T-helper 2 cell (primary cell): ENCODE data around the gene OR4K13.

Source experiments
- DNase-seq, 5 experiments: peaks; one replicate each; pipeline versions ENCODE4 v3.0.0 to v3.0.0-alpha.2; 2012 to 2022
- total RNA-seq, 2 donors: gene quantifications; one replicate each; lab custom pipeline; 2026; lab: John Stamatoyannopoulos, UW

OR4K13 gene
- total RNA-seq, result 0 reads per million in 2 donors

DNA sequence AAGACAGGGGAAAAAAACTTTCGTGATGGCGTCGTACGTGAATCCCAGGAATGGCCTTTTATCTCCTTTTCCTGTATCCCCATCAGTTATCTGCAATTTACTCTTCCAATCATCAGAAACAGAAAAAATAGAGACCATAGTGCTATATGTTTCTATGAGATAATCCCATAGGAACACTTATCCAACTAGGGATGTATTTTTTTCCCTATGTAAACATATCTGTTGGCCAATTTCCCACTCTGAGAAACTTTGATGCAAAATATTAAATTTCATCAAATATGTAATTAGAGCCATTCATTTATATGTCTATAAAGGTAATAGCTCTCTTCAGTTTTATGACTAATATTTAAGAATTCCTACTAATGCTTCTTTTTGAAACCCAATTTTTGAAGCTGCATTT lies at the start of gene OR4K13:
Gene OR4K13, minus strand, starts transcription at position 101 of the 400 bp plus-strand sequence. CDS start 1,280 bp downstream, outside the sequence.
- no peak for DNase-seq

DNA sequence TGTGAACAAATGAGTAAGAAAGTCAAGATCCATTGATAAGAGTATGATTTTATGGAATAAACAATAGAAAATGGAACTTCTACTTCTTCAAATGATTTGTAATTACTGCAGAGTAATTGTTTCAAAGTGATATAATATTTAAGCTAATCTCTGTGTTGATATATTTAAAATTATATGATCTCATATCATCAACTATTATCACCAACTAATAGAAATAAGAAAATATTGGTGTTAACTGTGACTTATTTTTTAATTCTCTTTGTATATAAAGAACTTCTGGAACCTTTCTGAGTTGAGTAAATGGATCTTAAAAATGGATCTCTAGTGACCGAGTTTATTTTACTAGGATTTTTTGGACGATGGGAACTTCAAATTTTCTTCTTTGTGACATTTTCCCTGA lies 23.9 kb upstream of the OR4K13 start, which contains the start of gene OR4L1:
Gene OR4L1, plus strand, starts transcription at position 301 of the 400 bp plus-strand sequence. Its CDS starts 0 bp downstream, at position 301.
- no peak for DNase-seq

GRCh38 chr14:20048202-20048601 lies 12.4 kb upstream of the OR4K13 start:
- no peak for DNase-seq

DNA sequence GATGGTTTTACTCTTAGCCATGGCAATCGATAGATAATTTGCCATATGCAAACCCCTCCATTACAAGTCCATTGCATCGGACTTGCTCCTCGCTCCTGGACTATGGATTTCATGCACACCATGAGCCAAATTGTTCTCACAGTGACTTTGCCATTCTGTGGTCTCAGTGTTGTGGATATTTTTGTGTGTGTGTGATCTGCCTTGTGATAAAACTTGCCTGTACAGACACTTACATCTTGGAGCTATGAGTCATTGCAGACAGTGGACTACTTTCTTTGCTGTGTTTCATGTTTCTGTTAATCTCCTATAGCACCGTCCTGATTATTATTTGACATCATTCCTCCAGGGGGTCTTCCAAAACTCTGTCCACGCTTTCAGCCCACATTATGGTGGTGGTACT lies 8.4 kb upstream of the OR4K13 start:
- DNase-seq, result no peak

GRCh38 chr14:20035449-20035848 lies 389 bp downstream of the OR4K13 start:
- DNase-seq, result peak in 1 of 5 experiments; percentile 6

- no peak for DNase-seq
Observed at GRCh38 chr14:20031058-20031457, 4.8 kb downstream of the OR4K13 start.

DNA sequence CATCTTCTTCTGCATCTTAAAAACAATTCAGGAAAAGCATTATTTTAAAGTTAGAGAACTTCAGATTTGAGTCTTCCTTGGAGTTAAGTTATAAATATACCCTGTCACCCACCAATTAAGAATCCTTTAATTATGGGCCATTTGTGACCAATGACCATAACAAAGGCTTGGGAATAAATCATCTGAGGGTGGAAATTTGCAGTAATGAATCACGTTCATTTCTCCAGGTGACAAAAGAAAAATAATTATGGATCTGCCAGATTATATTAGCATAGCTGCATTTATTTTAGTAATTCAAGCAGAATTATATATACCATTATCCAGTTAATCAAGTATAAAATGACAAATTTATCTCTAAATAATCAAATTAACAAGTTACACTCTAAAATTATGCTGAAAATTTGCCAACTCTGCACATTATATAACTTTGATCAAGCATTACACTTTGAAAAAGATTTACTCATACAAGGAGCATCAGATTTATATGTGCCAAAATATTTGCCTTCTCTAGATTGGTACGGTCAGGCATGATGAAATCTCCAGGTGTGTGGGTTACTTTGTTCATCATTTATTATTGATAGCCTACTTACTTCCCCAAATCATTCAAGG lies 16.5 kb downstream of the OR4K13 start, which contains the start of gene OR4K14:
Gene OR4K14, minus strand, starts transcription at position 51 of the 609 bp plus-strand sequence. CDS start 4,114 bp downstream, outside the sequence.
- no peak for DNase-seq

DNA sequence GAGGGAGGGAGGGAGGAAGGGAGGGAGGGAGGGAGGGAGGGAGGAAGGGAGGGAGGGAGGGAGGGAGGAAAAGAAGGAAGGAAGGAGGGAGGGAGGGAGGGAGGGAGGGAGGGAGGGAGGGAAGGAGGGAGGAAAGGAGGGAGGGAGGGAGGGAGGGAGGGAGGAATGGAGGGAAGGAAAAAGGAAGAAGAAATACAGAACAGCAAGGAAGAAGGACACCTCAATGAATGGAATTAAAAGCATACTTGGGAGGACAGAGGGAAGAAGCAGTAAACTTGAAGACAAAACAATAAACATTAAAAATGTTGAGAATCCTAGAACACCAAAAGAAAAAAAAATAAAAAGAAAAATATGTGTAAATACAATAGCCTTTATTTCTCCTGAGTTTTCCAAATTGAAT lies 27.7 kb downstream of the OR4K13 start:
- DNase-seq, result no peak

- no peak for DNase-seq
Observed at GRCh38 chr14:20002319-20002718, 33.5 kb downstream of the OR4K13 start.

GRCh38 chr14:20001863-20002262 lies 34.0 kb downstream of the OR4K13 start, which contains the start of gene OR4Q2:
Gene OR4Q2, plus strand, starts transcription at chr14:20002163.
- DNase-seq, result no peak

GRCh38 chr14:19993438-19993837 lies 42.4 kb downstream of the OR4K13 start:
- DNase-seq, result no peak
